Endothelial cell of umbilical vein (primary cell): ENCODE data around the gene MCTP1. TPM values are rescaled to one million over a fixed set of nuclear protein-coding genes. Genes with fewer than 3 reads are reported as not detected.

Source experiments
- BruUV-seq: library from RNA; stranded (reverse); fragments of 400-500 nt; replicated peaks from 2 replicates; lab custom pipeline; 2021; lab: Mats Ljungman, UMichigan
- CTCF ChIA-PET: fragments of 300-600, 350-600 bp; sonication (Branson Sonifier 250); formaldehyde crosslinking; loops from one replicate; lab custom pipeline; 2021; ENCODE audit warnings: antibody characterized with exemption, inconsistent platforms; lab: Charles Lee
- POLR2A ChIA-PET: fragments of 300-600, 350-600 bp; sonication (Branson Sonifier 250); formaldehyde crosslinking; loops from one replicate; lab custom pipeline; 2021; ENCODE audit warnings: antibody characterized with exemption, inconsistent platforms; lab: Charles Lee
- DNase-seq: peaks from one replicate; pipeline ENCODE4 v3.0.0-alpha.2; 2011; ENCODE audit warnings: low read depth, low spot score
- FAIRE-seq: peaks from 2 replicates; lab custom pipeline; 2011; peaks lifted over from hg19 to GRCh38; lab: Jason Lieb, UNC
- H2AFZ ChIP-seq: 2 replicates; pipeline ENCODE4 v1.6.0; 2012; ENCODE audit warnings: low read depth, low read length, control low read depth, inconsistent platforms
- H3K27ac ChIP-seq: 2 replicates; pipeline ENCODE4 v1.5.1; 2011; ENCODE audit warnings: low read depth, mild to moderate bottlenecking, control low read depth, low read length, moderate library complexity; ENCODE audit not compliant: insufficient read depth
- H3K27me3 ChIP-seq, 2 experiments: 2 replicates each; pipeline versions ENCODE4 v1.6.0 to v1.6.1; 2011; ENCODE audit warnings: low read length in 2 of 2, mixed read lengths in 1 of 2; ENCODE audit not compliant: control insufficient read depth in 2 of 2, insufficient read depth in 2 of 2
- H3K36me3 ChIP-seq, 2 experiments: 2 replicates in 1 of 2; 3 replicates in 1 of 2; pipeline ENCODE4 v1.5.1; 2011; ENCODE audit warnings: low read length in 2 of 2, mild to moderate bottlenecking in 1 of 2, moderate library complexity in 1 of 2; ENCODE audit not compliant: control insufficient read depth in 2 of 2, insufficient read depth in 2 of 2; ENCODE audit errors: extremely low read depth in 1 of 2
- H3K4me1 ChIP-seq: 3 replicates; pipeline ENCODE4 v1.5.1; 2011; ENCODE audit warnings: mild to moderate bottlenecking, low read length; ENCODE audit not compliant: control insufficient read depth, insufficient read depth; ENCODE audit errors: extremely low read depth
- H3K4me2 ChIP-seq: 2 replicates; pipeline ENCODE4 v1.6.1; 2011; ENCODE audit warnings: low read length, control low read depth, mixed read lengths; ENCODE audit not compliant: insufficient read depth
- H3K4me3 ChIP-seq, 3 experiments: fragments of 200-600 bp in 1 of 3; sonication (generic), shearing (Covaris generic) in 1 of 3; replicated peaks in 1 of 3; 2 replicates each; pipeline ENCODE4 v1.5.1; 2011 to 2016; ENCODE audit warnings: control low read depth in 3 of 3, low read length in 3 of 3, mild to moderate bottlenecking in 2 of 3, inconsistent platforms in 1 of 3, low read depth in 1 of 3, moderate library complexity in 1 of 3; ENCODE audit not compliant: insufficient read depth in 1 of 3
- H3K79me2 ChIP-seq: 2 replicates; pipeline ENCODE4 v1.6.0; 2012; ENCODE audit warnings: low read length, inconsistent platforms; ENCODE audit not compliant: control insufficient read depth, insufficient read depth
- H3K9ac ChIP-seq: replicated peaks from 2 replicates; pipeline ENCODE3; 2011; ENCODE audit warnings: low read length, control low read depth; ENCODE audit not compliant: insufficient read depth; ENCODE audit errors: extremely low read depth
- H3K9me1 ChIP-seq: replicated peaks from 3 replicates; pipeline ENCODE4 v1.6.0; 2011; ENCODE audit warnings: mild to moderate bottlenecking, low read length; ENCODE audit not compliant: control insufficient read depth, insufficient read depth; ENCODE audit errors: extremely low read depth
- H3K9me3 ChIP-seq: replicated peaks from 2 replicates; pipeline ENCODE4 v1.5.1; 2012; ENCODE audit warnings: low read length, inconsistent platforms; ENCODE audit not compliant: control insufficient read depth, insufficient read depth
- H4K20me1 ChIP-seq: replicated peaks from 2 replicates; pipeline ENCODE3; 2011; ENCODE audit warnings: mild to moderate bottlenecking, low read length; ENCODE audit not compliant: control insufficient read depth, insufficient read depth; ENCODE audit errors: extremely low read depth
- EZH2 ChIP-seq: IDR thresholded peaks from 2 replicates; pipeline ENCODE4 v1.6.1; 2012; ENCODE audit warnings: borderline replicate concordance, low read depth, mild to moderate bottlenecking, moderate library complexity, low read length, inconsistent platforms; ENCODE audit not compliant: severe bottlenecking
- FOS ChIP-seq: IDR thresholded peaks from 2 replicates; pipeline ENCODE4 v1.6.1; 2011; ENCODE audit warnings: mild to moderate bottlenecking, low read length, moderate library complexity, borderline replicate concordance; ENCODE audit not compliant: insufficient read depth
- GATA2 ChIP-seq: IDR thresholded peaks from 2 replicates; pipeline ENCODE4 v1.7.0; 2011; ENCODE audit warnings: low read depth, mild to moderate bottlenecking, moderate library complexity, mixed read lengths, low read length; ENCODE audit not compliant: insufficient read length, insufficient read depth
- MYC ChIP-seq: IDR thresholded peaks from one replicate; pipeline ENCODE4 v1.6.1; 2011; ENCODE audit warnings: mild to moderate bottlenecking, low read depth, low read length
- POLR2A ChIP-seq: IDR thresholded peaks from 2 replicates; pipeline ENCODE4 v1.6.1; 2012; ENCODE audit warnings: low read depth, mild to moderate bottlenecking, control low read depth, low read length
- POLR2AphosphoS5 ChIP-seq: IDR thresholded peaks from 2 replicates; pipeline ENCODE4 v1.6.1; 2012; ENCODE audit warnings: low read depth, mild to moderate bottlenecking, control low read depth, low read length, moderate library complexity; ENCODE audit not compliant: insufficient read depth
- dilution Hi-C: fragments of 300-500 bp; cut with MboI; formaldehyde crosslinking; loops from one replicate; pipeline ENCODE4 v1.15.0; 2019; ENCODE audit warnings: low sequenced_read_pairs; ENCODE audit not compliant: extremely low pct_ligation_motif_present
- intact Hi-C: fragments of 100-400 bp; cut with micrococcal nuclease; formaldehyde crosslinking; loops from one replicate; pipeline ENCODE4 v1.10.0; 2022
- polyA plus RNA-seq, 4 experiments: library from polyadenylated mRNA; depleted of rRNA in 3 of 4; stranded (reverse) in 3 of 4; unstranded in 1 of 4; fragments of >200 nt; gene quantifications; 2 replicates each; pipeline versions ENCODE4 v1.2.1 to v1.2.3, GENCODE V29; 2011 to 2012; ENCODE audit warnings: missing spikeins in 1 of 4
- total RNA-seq: library from RNA; stranded (reverse); gene quantifications from 2 replicates; pipeline ENCODE4 v1.2.3, GENCODE V29; 2021
- TF ChIP-seq, protein P1 (sequence below), 2 donors: IDR thresholded peaks; 1 replicate in 1 of 2; 2 replicates in 1 of 2; pipeline ENCODE4 v1.5.1; 2011; ENCODE audit warnings: low read length in 2 of 2, mild to moderate bottlenecking in 2 of 2, moderate library complexity in 2 of 2, control low read depth in 1 of 2, inconsistent platforms in 1 of 2, low read depth in 1 of 2; ENCODE audit not compliant: insufficient read depth in 1 of 2; ENCODE audit errors: extremely low read depth in 1 of 2

The MCTP1 gene
- total and polyA plus RNA-seq, 2 donors (not counting 3 experiments of a cell fraction or from before 2014, with no cell fraction given) = 79.3 to 203 TPM

- Histone ChIP-seq H3K79me2 (peaks cover 44% of the 10 kb centered on the region), H3K27ac (no peak overlapping the region), H3K36me3 (peaks cover 5 to 10% of the 10 kb centered on the region in 2 experiments), H3K9me1 (no peaks in the 10 kb centered on the region), H3K4me3 (no peak overlapping the region), H3K9ac (no peak overlapping the region), H3K4me2 (no peak overlapping the region), H3K4me1 (no peaks in the 10 kb centered on the region), H3K27me3 (no peaks in the 10 kb centered on the region), H4K20me1 (peaks cover 16% of the 10 kb centered on the region), H3K9me3 (no peaks in the 10 kb centered on the region), H2AFZ (no peak overlapping the region)
- no TSS peak for BruUV-seq
- DNase-seq = no peak
- TF ChIP-seq MYC (no peak), POLR2A (no peak), POLR2AphosphoS5 (no peak), FOS (no peak), EZH2 (no peak)
- TF ChIP-seq, protein P1, sequence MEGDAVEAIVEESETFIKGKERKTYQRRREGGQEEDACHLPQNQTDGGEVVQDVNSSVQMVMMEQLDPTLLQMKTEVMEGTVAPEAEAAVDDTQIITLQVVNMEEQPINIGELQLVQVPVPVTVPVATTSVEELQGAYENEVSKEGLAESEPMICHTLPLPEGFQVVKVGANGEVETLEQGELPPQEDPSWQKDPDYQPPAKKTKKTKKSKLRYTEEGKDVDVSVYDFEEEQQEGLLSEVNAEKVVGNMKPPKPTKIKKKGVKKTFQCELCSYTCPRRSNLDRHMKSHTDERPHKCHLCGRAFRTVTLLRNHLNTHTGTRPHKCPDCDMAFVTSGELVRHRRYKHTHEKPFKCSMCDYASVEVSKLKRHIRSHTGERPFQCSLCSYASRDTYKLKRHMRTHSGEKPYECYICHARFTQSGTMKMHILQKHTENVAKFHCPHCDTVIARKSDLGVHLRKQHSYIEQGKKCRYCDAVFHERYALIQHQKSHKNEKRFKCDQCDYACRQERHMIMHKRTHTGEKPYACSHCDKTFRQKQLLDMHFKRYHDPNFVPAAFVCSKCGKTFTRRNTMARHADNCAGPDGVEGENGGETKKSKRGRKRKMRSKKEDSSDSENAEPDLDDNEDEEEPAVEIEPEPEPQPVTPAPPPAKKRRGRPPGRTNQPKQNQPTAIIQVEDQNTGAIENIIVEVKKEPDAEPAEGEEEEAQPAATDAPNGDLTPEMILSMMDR (IDR thresholded peaks at IDR 0.05; ENCODE audit: extremely low read depth in 1 of 2, insufficient read depth in 1 of 2, low read depth in 1 of 2, low read length in 2 of 2) = no peak
- intact Hi-C loops (no loop called here), dilution Hi-C loops (no loop called here)
- FAIRE-seq = no peak
- CTCF ChIA-PET = interaction anchor here (1.1 to 1.9 kb wide), 2 partner anchors 15 to 51 kb away, joined by 3 to 4 read pairs; no protein-coding TSS in a partner anchor
- POLR2A ChIA-PET = no interaction called here
These were observed 264.5 kb downstream of the MCTP1 start for GRCh38 chr5:95020345-95020744.

DNA sequence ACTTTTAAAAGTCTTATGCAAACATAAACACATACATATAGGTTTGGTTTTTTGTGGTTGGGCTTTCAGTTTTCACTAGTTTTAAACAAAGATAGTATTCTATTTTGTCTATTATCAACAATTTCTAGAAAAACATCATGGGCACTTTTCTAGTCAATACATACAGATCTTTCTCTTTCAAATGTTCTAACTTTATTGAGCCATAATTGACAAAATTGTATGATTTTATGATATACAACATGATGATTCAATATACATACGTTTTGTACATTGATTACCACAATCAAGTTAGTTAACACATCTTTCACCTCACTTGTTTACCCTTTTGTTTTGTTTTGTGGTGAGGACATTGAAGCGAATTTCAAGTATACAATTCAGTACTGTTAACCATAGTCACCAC, 265.9 kb downstream of the MCTP1 start:
- dilution Hi-C loops = no loop called here
- Histone ChIP-seq H2AFZ (no peak overlapping the region), H3K36me3 (peaks cover 5 to 10% of the 10 kb centered on the region in 2 experiments), H3K4me3 (no peak overlapping the region), H3K9me1 (no peaks in the 10 kb centered on the region), H3K9ac (no peak overlapping the region), H3K79me2 (peaks cover 39% of the 10 kb centered on the region), H3K4me1 (no peaks in the 10 kb centered on the region), H4K20me1 (peaks cover 16% of the 10 kb centered on the region), H3K9me3 (no peaks in the 10 kb centered on the region), H3K27ac (no peak overlapping the region), H3K27me3 (no peaks in the 10 kb centered on the region), H3K4me2 (no peak overlapping the region)
- no peak for DNase-seq
- BruUV-seq = no TSS peak
- ChIA-PET CTCF (no interaction called here), POLR2A (no interaction called here)
- TF ChIP-seq, protein P1 (IDR thresholded peaks at IDR 0.05; ENCODE audit: extremely low read depth in 1 of 2, insufficient read depth in 1 of 2, low read depth in 1 of 2, low read length in 2 of 2) = no peak
- TF ChIP-seq GATA2 (no peak), FOS (no peak)
- FAIRE-seq = no peak
- intact Hi-C loops = no loop called here
